ENCODE data around the gene CD163L1.
"Not testable (repeated sequence)": the region's sequence is repeated elsewhere in the genome, so short reads cannot be mapped to it uniquely, and the experiment has no call there.

The CD163L1 gene
- 0 to 0.20 reads per million in 2 donors for total RNA-seq

- DNase-seq, result no peak
Measured at GRCh38 chr12:7444076-7444475, at the start of gene CD163L1. Gene CD163L1 (minus strand): TSS chr12:7444153. CDS start chr12:7444127, 26 bp downstream.

- DNase-seq, result no peak
Measured at GRCh38 chr12:7493006-7493405, 49.1 kb upstream of the CD163L1 start.

GRCh38 chr12:7486512-7486911 lies 42.6 kb upstream of the CD163L1 start:
- no peak for DNase-seq

- DNase-seq, result no peak
Measured at GRCh38 chr12:7485095-7485494, 41.1 kb upstream of the CD163L1 start.

GRCh38 chr12:7483343-7483742 lies 39.4 kb upstream of the CD163L1 start:
- no peak for DNase-seq

- DNase-seq, result no peak
Measured at GRCh38 chr12:7479771-7480170, 35.8 kb upstream of the CD163L1 start.

- DNase-seq, result no peak
Measured at GRCh38 chr12:7472060-7472459, 28.1 kb upstream of the CD163L1 start.

GRCh38 chr12:7460375-7461259 lies 16.7 kb upstream of the CD163L1 start:
- peak in 3 of 5 experiments; percentile 4 to 41 (median 27) for DNase-seq

GRCh38 chr12:7459973-7460372 lies 16.0 kb upstream of the CD163L1 start:
- DNase-seq, result no peak

- DNase-seq, result no peak
Measured at GRCh38 chr12:7451756-7452155, 7.8 kb upstream of the CD163L1 start.

GRCh38 chr12:7450667-7451066 lies 6.7 kb upstream of the CD163L1 start:
- DNase-seq, result no peak

GRCh38 chr12:7448099-7448498 lies 4.1 kb upstream of the CD163L1 start:
- no peak for DNase-seq

GRCh38 chr12:7444537-7444936 lies 584 bp upstream of the CD163L1 start:
- DNase-seq, result no peak

- no peak for DNase-seq
Measured at GRCh38 chr12:7441216-7441615, 2.7 kb downstream of the CD163L1 start.

GRCh38 chr12:7439579-7440505 lies 4.1 kb downstream of the CD163L1 start:
- peak in 2 of 5 experiments; percentile 13 to 59 for DNase-seq

- DNase-seq, result peak in 1 of 5 experiments; percentile 1
Measured at GRCh38 chr12:7438291-7438995, 5.5 kb downstream of the CD163L1 start.

GRCh38 chr12:7437494-7437893 lies 6.5 kb downstream of the CD163L1 start:
- not testable (repeated sequence) for DNase-seq

GRCh38 chr12:7434670-7435069 lies 9.3 kb downstream of the CD163L1 start:
- DNase-seq, result peak in 1 of 5 experiments; percentile 1

- no peak for DNase-seq
Measured at GRCh38 chr12:7433276-7433822, 10.6 kb downstream of the CD163L1 start.

- DNase-seq, result no peak
Measured at GRCh38 chr12:7431993-7432685, 11.8 kb downstream of the CD163L1 start.

GRCh38 chr12:7411343-7411742 lies 32.6 kb downstream of the CD163L1 start:
- no peak for DNase-seq

- no peak for DNase-seq
Measured at GRCh38 chr12:7404275-7404674, 39.7 kb downstream of the CD163L1 start.
